Measurements from ENCODE around the gene AFG3L2.
A peak's percentile ranks its signal among the peaks of the same experiment; 100 is the strongest.

The AFG3L2 gene

DNA sequence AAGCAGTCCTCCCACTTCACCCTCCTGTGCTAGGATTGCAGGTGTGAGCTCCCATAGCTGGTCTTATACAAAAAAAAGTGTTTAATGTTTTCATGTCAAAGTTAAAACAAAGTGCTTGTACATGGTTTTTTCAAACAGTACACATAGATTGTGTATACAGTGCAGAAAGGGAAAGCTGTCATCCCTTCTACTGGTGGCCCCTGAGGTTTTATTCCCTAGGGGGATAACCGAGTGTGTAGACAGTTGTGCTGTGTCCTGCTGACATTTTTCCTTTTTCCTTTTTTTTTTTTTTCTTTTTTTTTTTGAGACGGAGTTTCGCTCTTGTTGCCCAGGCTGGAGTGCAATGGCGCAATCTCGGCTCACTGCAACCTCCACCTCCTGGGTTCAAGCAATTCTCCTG lies 58.2 kb downstream of the AFG3L2 start:
- DNase-seq, result no peak

DNA sequence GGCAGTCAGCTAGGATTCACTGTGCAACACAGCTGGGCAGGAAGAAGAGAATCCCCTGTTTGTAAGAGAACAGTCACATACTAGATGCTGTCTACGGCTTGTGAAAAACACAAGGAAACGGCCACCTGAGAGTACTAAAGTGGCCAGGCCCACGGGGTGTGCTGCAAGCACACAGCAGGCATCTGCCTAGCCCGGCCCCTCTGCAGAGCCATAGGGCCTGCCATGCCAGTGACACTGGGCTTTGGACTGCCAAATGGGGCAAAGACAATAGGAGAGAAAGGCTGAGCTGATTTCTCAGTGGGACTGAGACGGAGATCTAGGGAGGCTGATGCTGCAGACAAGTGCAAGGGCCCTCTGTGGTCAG lies 58.7 kb downstream of the AFG3L2 start:
- DNase-seq, result no peak

DNA sequence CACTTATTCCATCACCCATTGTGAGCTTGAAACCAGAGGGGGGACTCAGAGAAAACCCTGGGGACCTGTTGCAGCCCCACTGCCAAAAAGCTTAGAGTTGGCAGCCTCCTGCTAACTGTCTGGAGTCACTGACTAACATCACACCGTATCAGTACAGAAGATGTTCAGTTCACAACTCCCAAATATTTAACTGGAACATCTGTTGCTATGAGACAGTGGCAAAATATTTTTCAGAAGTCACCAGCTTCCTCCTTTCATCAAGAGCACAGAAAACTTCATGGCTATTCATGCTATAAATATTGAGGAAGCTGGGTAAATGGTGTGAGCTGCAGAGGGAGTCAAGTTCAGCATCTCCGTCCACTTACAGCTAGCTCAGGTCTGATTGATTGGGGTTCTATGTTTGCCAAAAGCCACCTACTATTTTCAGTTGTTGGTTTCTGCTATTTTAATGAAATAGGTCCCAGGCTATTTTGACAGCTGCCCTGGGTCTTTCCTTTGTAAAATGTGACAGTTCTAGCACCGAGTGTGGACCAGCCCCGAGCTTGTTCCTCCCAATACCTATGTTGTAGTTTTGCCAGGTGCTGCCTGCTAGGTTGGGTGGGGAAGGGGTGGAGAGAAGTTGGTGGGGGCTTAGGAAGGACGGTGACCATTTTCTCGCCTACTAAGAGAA lies 59.2 kb downstream of the AFG3L2 start:
- no peak for DNase-seq

DNA sequence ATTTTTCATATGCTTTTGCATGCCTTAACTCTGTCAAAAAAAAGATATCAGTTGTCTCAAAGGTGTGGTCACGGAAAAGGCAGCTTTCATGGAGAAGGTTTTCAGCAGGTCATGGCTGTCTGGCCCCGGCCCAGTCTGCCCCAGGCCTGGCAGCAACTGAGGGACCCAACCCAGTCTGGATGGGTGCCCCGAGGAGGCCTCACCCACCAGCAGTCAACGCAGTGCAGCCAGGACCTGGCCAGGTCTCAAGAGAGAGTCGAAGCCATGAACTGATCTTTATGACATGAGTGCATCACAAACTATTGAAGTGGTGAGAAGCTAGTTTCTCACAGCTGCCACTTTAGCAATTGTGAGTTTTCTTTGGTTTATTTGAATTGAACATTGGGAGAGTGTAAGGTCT lies 61.1 kb downstream of the AFG3L2 start:
- DNase-seq, result no peak

DNA sequence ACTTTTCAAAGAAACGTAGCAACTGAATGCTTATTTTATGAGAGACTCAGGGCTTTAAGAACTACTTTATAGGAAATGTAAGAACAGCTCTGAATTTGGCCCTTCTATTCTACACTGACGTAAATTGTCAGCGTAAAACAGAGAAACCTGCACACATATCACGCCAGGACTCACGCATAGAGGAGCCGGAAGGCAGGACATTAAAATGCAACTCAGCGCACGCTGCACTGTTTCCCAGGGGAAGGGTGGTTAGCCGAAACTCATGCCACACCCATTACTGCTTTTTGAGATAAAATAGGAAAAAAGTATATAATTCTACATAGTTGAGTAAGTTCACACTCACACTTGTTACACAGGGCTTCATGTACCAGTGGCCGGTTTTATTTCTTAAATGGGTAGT lies 61.5 kb downstream of the AFG3L2 start:
- DNase-seq, result no peak

DNA sequence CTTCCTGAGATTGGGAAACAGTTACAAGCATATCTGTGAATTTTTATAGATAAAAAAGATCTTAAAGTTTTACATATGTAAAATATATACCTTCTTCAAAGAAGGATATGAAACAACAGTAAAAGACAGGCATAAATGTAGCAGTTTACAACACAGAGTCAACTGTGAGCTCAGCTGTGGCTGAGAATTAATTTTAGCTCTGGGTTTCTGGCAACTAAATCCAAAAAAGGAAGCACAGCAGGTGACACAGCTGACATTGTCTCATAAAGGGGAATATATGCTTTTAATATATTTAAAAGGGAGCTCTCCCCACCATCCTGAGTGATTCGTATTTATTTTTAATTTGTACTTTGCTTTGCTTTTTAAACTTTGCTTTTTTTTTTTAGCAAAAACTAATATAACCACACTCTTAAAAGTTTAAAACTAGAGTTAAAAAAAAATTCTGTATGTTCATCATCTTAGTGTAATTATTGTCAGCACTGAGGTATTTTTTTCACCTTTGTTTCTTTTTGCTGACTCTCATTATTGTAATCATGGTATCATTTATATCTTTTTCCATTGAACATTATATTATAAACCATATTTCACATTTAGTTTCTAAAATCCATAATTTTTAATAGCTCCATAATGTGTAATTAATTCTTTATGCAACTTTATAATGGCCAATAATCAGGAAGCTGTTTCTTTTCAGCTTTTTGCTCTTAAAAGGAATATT lies 62.3 kb downstream of the AFG3L2 start:
- no peak for DNase-seq

DNA sequence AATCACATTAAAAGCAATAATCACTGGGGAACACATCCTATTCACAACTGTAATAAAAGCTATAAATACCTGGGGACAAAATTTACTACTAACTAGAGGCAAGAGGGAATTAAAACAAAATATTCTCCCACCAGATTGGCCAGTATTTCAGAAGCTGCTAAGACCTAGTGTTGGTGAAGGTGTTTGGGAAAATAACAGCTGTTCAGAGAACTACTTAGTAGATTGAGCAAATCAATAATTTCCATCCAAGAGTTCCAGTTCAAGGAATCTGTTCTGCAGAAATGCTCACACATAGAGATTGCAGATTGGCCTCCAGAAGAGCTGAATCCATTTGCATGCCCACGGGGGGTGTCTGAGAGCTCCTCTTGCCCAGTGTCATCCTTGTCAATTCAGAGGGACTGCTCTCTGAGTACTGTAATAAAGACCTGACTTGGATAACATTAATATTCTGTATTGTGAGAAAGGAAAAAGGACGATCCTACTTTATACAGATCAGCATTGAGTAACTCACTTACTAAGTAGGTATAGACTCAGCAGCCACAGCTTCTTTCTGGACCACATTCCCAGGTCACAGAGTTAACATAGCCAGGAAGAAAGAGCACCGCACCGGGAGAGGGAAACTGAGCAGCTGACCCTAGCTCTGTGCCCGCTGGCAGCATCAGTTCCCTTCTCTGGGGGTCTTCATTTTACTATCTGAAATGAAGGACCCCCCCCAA lies 63.3 kb downstream of the AFG3L2 start:
- no peak for DNase-seq

DNA sequence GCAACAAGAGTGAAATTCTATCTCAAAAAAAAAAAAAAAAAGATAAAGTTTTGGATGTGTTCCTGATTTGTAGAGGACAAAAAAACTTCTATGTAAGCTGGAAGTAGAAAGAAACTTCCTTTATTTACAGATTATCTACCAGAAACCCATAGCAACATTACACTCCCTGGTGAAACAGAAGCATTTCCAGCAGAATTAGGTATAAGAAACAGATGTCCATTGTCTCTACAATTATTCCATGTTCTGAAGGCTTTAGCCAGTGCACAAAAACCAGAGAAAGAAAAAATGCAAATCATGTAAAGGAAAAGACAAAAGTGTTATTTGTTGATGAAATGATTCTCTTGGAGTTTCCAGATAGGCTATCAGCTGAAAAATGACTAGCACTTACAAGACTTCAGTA lies 64.1 kb downstream of the AFG3L2 start:
- no peak for DNase-seq

DNA sequence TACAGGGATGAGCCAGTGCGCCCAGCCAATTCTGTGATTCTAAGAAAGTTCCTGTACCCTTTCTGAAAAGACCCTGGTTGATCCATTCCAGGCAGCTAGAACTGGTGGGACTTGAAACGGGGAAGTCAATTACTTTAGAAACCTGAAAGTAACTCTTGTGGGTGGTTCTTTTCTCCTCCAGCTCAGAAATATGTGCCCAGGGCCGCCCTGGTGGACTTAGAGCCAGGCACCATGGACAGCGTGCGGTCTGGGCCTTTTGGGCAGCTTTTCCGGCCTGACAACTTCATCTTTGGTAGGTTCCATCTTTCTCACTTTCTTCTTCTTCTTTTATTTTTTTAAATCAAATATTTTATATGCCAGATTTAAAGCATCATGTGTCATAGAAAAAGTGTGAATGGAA lies 66.3 kb downstream of the AFG3L2 start:
- DNase-seq, result no peak

DNA sequence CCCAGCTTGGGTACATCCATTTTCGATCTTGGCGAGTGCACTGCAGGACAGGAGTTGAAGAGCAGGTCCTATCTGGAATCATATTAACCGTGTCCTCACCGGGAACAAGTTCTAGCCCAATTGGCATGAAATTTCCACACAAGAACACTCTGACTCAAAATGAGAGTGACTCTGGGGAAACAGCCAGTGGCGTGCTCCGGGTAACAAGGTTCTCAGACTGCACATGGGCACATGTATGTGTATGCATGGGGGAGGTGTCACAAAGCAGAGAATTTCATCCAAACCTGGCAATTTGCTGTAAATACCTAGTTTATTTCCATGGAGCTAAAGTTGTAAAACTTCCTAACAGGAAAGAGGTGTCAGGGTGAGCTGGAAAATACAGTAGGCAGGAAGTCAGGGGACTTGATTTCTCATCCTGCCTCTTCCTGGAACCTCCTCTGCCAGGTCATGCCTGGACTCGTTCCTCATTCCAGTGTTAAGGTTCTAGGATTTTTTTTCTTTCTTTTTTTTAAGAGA lies 67.3 kb downstream of the AFG3L2 start:
- no peak for DNase-seq

DNA sequence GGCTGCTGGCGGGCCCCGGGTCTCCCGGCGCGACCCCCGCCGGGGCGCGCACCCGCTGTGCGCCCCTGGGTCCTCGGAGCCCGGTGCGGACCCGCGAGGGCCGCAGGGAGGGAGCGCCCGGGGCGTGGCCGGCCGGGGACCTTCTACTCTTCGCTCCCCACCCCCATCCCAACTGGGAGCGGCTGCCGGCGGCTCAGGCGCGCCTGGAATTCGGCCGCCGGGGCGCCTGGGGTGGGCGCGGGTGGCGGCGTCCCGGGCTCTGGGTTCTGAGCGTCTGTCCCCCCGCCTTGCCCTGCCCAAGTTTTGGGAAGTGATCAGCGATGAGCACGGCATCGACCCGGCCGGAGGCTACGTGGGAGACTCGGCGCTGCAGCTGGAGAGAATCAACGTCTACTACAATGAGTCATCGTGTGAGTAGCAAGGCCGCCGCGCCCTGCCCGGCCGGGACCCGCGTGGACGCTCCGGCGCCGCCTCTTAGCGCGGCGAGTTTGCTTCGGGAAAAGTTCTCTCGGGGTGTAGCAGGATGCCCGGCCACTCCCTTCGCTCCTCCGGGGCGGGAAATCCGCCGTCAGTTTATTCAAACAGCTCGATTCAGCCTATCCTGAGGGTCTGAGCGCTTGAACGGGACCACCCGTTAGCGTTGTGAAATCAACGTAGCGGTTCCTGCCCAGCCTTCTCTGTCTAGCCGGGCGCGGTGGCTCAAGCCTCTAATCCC lies 68.5 kb downstream of the AFG3L2 start:
- peak; percentile 30 for DNase-seq

DNA sequence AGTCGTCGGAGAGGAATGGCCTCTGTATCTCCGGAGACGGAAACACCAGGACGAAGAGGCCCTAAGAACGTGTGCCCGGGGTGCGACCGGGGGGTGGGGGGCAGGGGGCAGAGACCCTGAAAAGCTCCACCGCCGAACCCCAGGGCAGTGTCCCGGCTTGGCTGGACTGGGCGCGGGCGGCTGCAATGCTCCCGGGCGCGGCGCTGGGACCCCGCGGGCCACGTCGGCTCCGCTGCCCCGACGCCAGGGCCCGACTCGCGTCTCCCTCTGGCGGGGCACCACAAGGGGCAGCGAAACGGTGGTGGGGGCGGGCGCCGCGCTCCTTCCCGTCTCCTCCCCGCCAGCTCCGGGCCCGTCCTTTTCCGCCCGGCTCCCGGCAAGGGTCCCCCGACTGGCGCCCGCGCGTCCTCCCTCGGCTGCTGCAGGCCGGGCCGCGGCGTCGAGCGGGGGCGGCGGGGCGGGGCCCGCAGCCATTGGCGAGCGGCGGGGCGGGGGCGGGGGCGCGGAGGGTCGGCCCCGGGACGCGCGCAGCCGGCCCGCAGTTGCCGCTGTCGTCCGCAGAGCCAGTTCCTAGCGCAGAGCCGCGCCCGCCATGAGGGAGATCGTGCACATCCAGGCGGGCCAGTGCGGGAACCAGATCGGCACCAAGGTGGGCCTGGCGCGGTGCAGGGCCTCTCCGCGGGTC lies 69.2 kb downstream of the AFG3L2 start, which contains the start of gene TUBB6:
TSS of gene TUBB6 (plus strand) at position 541 of the 685 bp plus-strand sequence. CDS start at position 593, 52 bp downstream.
- DNase-seq, result peak; percentile 23

DNA sequence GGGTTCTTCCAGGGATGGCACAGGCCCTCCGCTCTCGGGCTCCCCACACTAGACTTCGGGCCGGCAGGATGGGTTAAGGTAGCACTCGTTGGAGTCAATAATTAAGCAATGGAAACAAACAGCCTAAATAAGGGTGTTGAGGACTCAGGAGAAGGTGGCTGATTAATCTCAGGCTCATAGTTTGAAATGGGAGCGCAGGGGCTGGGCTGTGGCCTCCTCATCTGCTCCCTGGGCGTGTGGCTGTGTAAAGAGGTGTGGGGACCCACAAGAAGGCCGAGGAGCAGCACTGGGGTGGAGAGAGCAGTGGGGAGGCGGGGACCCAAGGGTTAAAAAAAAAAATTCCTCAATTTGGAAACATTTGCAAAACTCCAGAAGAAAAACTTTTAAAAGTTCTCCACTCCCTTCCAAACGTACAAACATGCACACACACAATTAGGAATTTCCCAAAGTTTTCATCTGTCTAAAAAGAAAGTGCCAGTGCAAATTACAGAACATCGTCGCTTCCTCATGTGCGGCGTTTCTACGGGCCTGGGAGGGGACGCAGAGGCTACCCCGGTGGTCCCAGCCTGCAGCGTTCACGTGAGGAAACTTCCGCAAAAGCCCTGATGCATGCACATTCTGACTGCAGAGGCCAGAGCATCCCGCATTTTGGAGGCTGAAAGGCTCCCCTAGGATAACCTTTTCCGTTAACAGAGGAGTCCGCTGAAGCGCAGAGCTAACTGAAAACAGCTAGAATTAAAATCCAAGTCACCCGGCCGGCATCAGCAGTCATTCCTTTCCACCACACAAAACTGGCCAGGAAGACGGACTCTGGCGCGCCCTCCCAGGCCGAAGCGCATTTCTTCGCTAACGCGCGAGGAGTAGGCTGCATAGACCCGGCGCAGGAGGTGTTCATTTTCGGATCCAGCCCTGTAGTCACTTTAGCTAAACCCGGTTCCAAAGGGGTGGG lies 70.0 kb downstream of the AFG3L2 start:
- DNase-seq, result no peak

DNA sequence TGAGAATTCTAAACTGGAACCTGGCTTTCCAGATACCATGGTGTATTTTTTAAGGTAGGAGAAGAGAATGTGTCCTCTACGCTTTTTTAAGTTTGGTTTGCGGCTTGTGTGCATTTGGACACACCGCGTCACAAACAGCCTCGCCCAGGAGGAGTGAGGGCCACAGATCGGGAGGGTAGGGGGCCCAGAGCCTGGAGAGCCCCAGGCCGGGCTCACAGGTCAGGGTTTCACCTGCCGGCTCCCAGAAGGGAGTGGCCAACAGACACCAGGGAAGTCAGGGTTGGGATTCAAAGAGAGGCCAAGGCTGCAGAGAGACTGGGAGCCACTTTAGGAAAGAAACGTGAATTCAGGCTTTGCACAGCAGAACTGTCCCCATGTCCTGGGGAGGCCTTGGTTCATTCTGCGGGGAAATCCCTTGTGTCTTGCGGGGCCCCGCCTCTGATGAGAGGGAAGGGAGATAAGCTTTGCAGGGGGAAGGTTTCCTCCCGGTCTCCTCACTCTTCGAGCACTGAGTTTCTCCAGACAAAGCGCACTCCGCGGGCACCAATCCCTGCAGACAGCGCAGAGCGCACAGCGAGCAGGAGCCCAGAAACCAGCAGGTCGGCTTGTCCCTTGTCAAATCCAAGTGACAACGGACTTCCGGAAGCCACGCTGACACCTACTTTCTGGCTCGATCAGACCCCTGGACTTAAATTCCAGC lies 70.9 kb downstream of the AFG3L2 start:
- no peak for DNase-seq

DNA sequence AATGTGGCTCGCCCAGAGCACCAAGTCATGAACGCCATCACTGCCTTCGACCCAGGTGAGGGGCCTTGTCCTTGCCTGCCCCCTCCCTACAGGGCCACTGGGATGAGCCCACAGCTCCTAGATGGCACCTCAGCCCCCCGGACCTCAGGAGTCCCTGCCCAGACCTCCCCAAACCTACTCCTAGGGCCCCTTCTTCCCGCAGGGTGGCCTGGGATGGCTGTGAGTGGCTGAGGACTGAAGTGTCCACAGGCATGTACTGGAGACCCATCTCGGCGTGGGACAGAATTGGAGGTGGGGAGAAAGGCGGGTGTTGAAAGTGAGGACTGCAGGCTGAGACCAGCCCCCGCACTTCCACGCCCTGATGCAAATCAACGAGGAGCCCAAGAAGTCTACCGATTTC lies 71.8 kb downstream of the AFG3L2 start:
- DNase-seq, result no peak

DNA sequence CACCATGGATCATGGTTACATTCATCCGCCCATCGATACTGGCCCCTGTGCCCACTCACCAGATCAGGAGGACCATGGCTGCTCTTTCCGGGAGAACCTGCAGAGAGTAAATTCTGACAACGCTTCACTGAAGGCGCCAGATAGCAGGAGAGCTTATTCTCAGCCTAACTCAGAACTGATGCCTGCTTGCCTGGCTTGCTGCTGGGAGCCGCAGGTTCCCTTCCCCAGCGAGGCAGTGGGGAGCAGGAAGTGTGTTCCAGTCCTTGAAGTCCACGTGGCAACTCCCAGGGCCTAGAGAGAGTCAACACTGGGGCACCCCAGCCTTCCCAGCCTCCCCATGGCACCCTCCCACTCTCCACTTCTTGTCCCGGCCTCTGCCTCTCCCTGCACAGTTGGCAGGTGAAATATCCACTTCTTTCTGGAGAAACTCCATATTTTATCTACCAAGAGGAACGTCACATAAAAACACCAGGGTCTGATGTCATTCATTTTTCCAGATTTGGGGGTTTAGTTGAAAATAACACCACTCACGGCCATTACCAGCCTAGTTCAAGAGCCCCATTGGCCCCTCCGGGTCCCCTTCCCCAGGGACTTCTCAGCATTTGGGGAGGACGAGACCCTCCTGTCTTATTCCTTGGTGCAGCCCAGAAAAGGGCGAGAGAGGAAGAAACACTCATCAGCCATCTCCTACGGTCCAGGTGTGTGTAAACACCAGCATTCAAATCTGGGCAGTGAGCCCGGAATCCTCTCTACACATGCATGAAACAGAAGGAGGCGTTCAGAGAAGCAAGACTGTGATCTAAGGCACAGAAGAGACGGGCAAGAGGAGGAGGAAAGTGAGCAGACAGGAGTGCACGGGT lies 72.4 kb downstream of the AFG3L2 start:
- peak; percentile 81 for DNase-seq

DNA sequence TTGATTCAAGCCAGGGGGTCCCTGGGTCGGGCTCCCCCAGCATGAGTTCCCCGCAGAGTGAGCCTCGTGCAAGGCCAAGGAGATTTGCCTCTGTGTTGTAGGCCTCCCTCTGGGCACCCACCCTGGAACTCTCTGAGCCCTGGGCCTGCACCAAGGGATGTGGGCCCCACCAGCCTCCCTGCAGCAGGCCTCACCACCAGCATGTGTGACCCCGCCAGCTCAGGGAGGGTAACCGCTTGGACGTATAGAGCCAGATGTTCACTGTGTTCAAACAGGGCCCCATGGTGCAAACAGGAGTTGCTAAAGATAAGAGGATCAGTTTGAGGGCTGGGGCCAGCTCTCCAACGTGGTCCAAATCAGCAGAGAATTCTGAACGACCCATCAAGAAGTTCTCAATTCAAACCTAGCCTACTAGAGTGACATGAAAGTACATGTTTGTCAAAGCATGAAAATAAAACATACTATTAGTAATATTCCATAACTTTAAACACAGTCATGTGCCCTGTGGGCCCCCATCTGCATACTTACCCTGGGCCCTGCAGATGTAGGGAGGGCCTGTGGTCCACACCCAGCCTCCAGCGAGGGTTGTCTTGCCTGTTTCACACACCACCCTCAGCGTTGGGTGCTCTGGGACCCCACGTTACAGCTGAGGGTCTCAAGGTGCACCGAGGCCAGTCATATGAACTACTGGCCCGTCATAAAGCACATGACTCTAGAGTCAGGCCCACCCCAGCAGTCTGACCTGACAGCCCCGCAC lies 74.5 kb downstream of the AFG3L2 start:
- DNase-seq, result no peak

DNA sequence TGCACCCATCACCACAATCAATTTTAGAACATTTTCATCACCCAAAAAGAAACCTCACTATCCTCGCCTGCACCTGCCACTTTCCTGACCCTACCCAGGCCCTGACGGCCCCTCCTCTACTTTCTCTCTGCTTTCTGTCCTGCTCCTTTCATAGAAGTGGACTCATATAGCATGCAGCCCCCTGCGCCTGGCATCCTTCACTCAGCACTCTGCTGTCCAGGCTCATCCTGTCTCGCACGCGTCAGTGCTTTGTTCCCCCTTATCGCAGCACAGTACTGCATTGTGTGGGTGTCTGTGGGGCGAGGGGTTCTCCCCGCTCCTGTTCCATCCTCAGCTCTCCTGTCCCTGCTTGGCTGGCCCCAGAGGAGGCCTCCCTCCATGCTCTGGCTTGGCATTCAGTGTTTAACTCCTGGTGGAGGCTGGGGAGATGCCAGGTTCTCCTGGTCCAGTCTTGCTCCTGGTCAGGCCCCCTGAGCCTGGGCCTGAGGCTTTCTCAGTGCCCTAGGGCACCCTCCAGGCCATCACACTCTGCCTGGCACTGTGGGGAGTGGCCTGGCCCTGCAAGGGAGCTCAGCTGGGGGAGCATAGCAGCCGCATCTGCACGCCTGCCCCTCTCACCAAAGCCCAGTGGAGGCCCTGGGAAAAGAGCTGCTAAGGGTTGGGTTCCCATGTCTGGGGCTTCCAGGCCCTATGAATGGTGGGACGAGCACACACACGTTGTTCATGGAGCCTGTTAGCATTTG lies 75.6 kb downstream of the AFG3L2 start:
- no peak for DNase-seq

Measured in COR-L47 (cell line).